Adrenal gland (tissue), 12 donors: Measurements from ENCODE around the gene MYO5B. TPM values are rescaled to one million over a fixed set of nuclear protein-coding genes. Genes with fewer than 3 reads are reported as not detected.

Experiments used
- DNase-seq, 7 donors: peaks; one replicate each; pipeline ENCODE4 v3.0.0-alpha.2; 2019 to 2020
- H3K27ac ChIP-seq, 5 donors: fragments of 200-600 bp; sonication (generic) in 4 of 5; 1 replicate in 3 of 5; 2 replicates in 2 of 5; pipeline versions ENCODE4 v1.5.1 to v1.8.0; 2016 to 2020; ENCODE audit warnings: mild to moderate bottlenecking in 1 of 5
- H3K27me3 ChIP-seq: fragments of 200-600 bp; 2 replicates; pipeline ENCODE4 v1.8.0; 2021
- H3K36me3 ChIP-seq, 2 donors: fragments of 200-600 bp; replicated peaks in 1 of 2; 1 replicate in 1 of 2; 2 replicates in 1 of 2; pipeline versions ENCODE4 v1.5.1 to v1.8.0; 2018 to 2022
- H3K4me1 ChIP-seq, 2 donors: fragments of 200-600 bp; replicated peaks in 1 of 2; 1 replicate in 1 of 2; 2 replicates in 1 of 2; pipeline versions ENCODE4 v1.5.1 to v1.8.0; 2018 to 2021
- H3K4me3 ChIP-seq, 4 donors: fragments of 200-600 bp; sonication (generic) in 3 of 4; one replicate each; pipeline ENCODE4 v1.5.1; 2016 to 2018
- H3K9me3 ChIP-seq, 3 donors: fragments of 200-600 bp; sonication (generic) in 1 of 3; replicated peaks in 1 of 3; 1 replicate in 2 of 3; 2 replicates in 1 of 3; pipeline versions ENCODE4 v1.5.1 to v1.8.0; 2016 to 2021
- POLR2A ChIP-seq, 2 donors: fragments of 450-650 bp; IDR thresholded peaks; one replicate each; pipeline ENCODE4 v1.6.1; 2017; ENCODE audit warnings: antibody characterized with exemption in 2 of 2, mild to moderate bottlenecking in 2 of 2, moderate library complexity in 1 of 2
- WGBS, 4 donors: extraction: QIAGEN DNeasy Blood & Tissue Kit in 2 of 4; methylation state at CpG; one replicate each; pipeline versions ENCODE4 v1.1.5 to v1.1.7; 2013 to 2017; 5-methylcytosine and 5-hydroxymethylcytosine counted together
- intact Hi-C, 2 donors: fragments of 100-400 bp; cut with DNase I; formaldehyde crosslinking; loops; one replicate each; pipeline versions ENCODE4 v1.14.1 to v1.15.0; 2022 to 2023
- polyA plus RNA-seq, 3 donors: library from polyadenylated mRNA; stranded (reverse); fragments of 200-250 nt in 2 of 3; fragments of 350-450 nt in 1 of 3; fragmentation: Illumina TruSeq in 1 of 3; extraction: RNeasy Lipid Tissue Mini Kit (QIAGEN cat#74804) in 1 of 3; gene quantifications; one replicate each; pipeline ENCODE4 v1.2.3, GENCODE V29; 2013 to 2014
- total RNA-seq, 9 donors: library from RNA; depleted of rRNA in 4 of 9; stranded (reverse); fragments of >200 nt in 4 of 9; fragments of 120-200 nt in 1 of 9; fragmentation: NEBNext Ultra II Directional in 1 of 9; extraction: Animal tissue kit (Norgen Biotek cat#: 25700) in 1 of 9; gene quantifications; one replicate each; pipeline versions ENCODE4 v1.1.0 to v1.2.4, GENCODE V29; 2013 to 2023
- TF ChIP-seq, protein P1 (sequence below), 6 experiments: fragments of 450-650 bp in 4 of 6; fragments of 200-600 bp in 2 of 6; sonication (generic) in 1 of 6; IDR thresholded peaks; 1 replicate in 5 of 6; 2 replicates in 1 of 6; pipeline versions ENCODE4 v1.5.1 to v1.8.0; 2016 to 2021; ENCODE audit warnings: antibody characterized with exemption in 6 of 6, mild to moderate bottlenecking in 2 of 6, moderate library complexity in 1 of 6
- donor health status: healthy with polysubstance abuse.
- donor health status: Bipolar disorder and iron deficiency.
- donor health status: DM: yes; HTN: yes; CAD: no.
- donor health status: DM: no; HTN: no; CAD: no.
- donor health status: DM: no; HTN: no; CAD: no.
- donor health status: DM: yes; HTN: yes; CAD: no.

MYO5B gene
- total and polyA plus RNA-seq, 12 donors = 0.61 to 9.3 (median 2.9) TPM

DNA sequence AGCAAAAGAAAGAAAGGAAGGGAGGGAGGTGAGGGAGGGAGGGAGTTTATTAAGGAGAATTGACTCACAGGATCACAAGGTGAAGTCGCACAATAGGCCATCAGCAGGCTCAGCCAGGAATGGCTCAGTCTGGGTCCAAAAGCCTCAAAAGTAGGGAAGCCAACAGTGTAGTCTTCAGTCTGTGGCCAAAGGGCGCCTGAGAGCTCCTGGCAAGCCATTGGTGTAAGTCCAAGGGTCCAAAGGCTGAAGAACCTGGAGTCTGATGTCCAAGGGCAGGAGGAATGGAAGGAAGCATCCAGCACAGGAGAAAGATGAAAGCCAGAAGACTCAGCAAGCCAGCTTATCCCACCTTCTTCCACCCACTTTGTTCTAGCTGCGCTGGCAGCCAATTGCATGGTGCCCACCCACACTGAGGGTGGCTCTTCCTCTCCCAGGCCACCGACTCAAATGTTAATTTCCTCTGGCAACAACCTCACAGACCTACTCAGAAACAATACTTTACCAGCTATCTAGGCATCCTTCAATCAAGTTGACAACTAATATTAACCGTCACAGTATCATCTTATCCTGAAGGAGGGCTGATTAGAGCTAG is 375.8 kb downstream of the MYO5B start:
- WGBS, 4 donors = 93 to 97% (median 94%) methylated on average over 5 of the region's 5 CpGs
- H3K27ac ChIP-seq = no peak overlapping the region
- no peaks in the 10 kb centered on the region for H3K36me3 ChIP-seq
- TF ChIP-seq, protein P1, sequence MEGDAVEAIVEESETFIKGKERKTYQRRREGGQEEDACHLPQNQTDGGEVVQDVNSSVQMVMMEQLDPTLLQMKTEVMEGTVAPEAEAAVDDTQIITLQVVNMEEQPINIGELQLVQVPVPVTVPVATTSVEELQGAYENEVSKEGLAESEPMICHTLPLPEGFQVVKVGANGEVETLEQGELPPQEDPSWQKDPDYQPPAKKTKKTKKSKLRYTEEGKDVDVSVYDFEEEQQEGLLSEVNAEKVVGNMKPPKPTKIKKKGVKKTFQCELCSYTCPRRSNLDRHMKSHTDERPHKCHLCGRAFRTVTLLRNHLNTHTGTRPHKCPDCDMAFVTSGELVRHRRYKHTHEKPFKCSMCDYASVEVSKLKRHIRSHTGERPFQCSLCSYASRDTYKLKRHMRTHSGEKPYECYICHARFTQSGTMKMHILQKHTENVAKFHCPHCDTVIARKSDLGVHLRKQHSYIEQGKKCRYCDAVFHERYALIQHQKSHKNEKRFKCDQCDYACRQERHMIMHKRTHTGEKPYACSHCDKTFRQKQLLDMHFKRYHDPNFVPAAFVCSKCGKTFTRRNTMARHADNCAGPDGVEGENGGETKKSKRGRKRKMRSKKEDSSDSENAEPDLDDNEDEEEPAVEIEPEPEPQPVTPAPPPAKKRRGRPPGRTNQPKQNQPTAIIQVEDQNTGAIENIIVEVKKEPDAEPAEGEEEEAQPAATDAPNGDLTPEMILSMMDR (IDR thresholded peaks at IDR 0.05) = no peak
- no peak for TF ChIP-seq POLR2A (IDR thresholded peaks at IDR 0.05)
- DNase-seq = no peak
- no peaks in the 10 kb centered on the region for H3K27me3 ChIP-seq
- H3K4me3 ChIP-seq = no peak overlapping the region
- H3K9me3 ChIP-seq = no peaks in the 10 kb centered on the region
- no peaks in the 10 kb centered on the region for H3K4me1 ChIP-seq
- intact Hi-C loops = no loop called here

DNA sequence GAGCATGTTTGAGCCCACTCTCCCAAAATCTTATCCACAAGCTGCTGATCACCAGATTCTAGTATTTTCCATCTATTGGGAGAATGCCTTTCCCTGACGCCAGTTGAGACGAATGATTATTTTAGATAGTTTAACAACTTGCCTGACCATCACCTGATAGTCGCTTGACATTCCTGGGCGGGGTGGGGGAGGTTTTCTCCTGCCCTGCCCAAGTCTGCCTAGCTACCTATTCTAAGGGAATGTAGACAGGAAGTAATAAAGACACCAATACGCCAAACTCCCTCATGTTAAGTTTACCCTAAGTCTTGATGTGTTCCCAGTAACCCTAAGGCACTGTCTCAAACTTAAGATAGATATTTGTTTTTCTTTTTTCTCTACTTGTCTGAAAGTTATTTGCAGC is 377.0 kb downstream of the MYO5B start:
- Histone ChIP-seq H3K9me3 (no peaks in the 10 kb centered on the region), H3K27ac (no peak overlapping the region), H3K4me1 (peaks cover 0 to under 1% of the 10 kb centered on the region in 2 donors), H3K36me3 (no peaks in the 10 kb centered on the region), H3K4me3 (no peak overlapping the region), H3K27me3 (no peaks in the 10 kb centered on the region)
- no peak for TF ChIP-seq POLR2A (IDR thresholded peaks at IDR 0.05)
- TF ChIP-seq, protein P1 (IDR thresholded peaks at IDR 0.05) = no peak
- WGBS, 4 donors = 95 to 99% (median 96%) methylated on average over 5 of the region's 5 CpGs
- intact Hi-C loops = no loop called here
- DNase-seq = no peak

DNA sequence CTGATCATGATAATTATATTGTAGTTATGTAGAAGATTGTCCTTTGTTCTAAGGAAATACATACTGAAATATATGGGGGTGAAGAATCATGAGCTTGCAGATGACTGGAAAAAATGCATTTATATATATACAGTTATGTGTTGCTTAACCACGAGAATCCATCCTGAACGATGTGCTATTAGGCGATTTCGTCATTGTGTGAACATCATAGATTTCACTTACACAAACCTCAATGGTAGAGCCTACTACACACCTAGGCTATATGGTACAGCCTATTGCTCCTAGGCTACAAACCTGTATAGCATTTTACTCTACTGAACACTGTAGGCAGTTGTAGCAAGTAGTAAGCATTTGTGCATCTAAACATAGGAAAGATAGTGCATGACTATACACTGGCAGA is 379.0 kb downstream of the MYO5B start:
- Histone ChIP-seq H3K36me3 (no peaks in the 10 kb centered on the region), H3K4me1 (peaks cover 5 to 15% of the 10 kb centered on the region in 2 donors), H3K4me3 (no peak overlapping the region), H3K27ac (no peak overlapping the region), H3K27me3 (no peaks in the 10 kb centered on the region), H3K9me3 (no peaks in the 10 kb centered on the region)
- intact Hi-C loops = no loop called here
- 92 to 96% (median 92%) methylated on average over 4 of the region's 4 CpGs for WGBS, 4 donors
- DNase-seq = no peak
- TF ChIP-seq, protein P1 (IDR thresholded peaks at IDR 0.05) = no peak
- no peak for TF ChIP-seq POLR2A (IDR thresholded peaks at IDR 0.05)

DNA sequence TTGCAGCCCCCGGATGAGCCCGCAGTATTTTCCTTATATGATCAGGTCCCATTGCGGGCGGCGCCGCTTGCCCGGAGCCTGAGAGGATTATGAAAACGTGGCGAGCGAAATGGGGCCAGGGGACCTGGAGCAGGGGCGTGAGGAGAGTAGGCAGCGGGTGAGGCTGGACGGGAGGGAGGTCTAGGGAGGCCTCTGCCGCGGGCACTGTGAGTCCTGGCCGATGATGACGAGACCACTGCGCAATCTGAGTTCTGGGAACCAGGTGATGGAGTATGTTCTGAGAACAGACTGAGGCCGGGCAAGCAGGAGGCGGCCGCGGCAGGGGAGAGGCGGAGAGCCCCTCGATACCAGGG is 380.8 kb downstream of the MYO5B start:
- intact Hi-C loops = no loop called here
- DNase-seq = peak; percentile 61 to 84 (median 71)
- no peak for TF ChIP-seq POLR2A (IDR thresholded peaks at IDR 0.05)
- TF ChIP-seq, protein P1 (IDR thresholded peaks at IDR 0.05) = no peak
- Histone ChIP-seq H3K9me3 (no peaks in the 10 kb centered on the region), H3K27me3 (no peaks in the 10 kb centered on the region), H3K4me1 (peaks cover 5 to 15% of the 10 kb centered on the region in 2 donors), H3K4me3 (peak overlapping the region in 2 of 4 donors; percentile 47 to 60), H3K36me3 (no peaks in the 10 kb centered on the region), H3K27ac (peak overlapping the region in 4 of 5 donors; percentile 52 to 96 (median 86))
- 0 to 1% (median 0%) methylated on average over 4 to 24 of the region's 24 CpGs for WGBS, 4 donors
